Frontal cortex (tissue), 4 donors: Measurements from ENCODE around the gene CNOT10. TPM values are rescaled to one million over a fixed set of nuclear protein-coding genes. Genes with fewer than 3 reads are reported as not detected.
"Not testable (repeated sequence)": the region's sequence is repeated elsewhere in the genome, so short reads cannot be mapped to it uniquely, and the experiment has no call there.

Experiments used
- DNase-seq, 2 donors: peaks; one replicate each; pipeline ENCODE4 v3.0.0; 2012; ENCODE audit warnings: low spot score in 2 of 2
- FAIRE-seq: peaks from 2 replicates; lab custom pipeline; 2012; peaks lifted over from hg19 to GRCh38; lab: Jason Lieb, UNC
- total RNA-seq: library from RNA; depleted of rRNA; stranded (reverse); fragments of >200 nt; gene quantifications from one replicate; pipeline ENCODE4 v1.2.3, GENCODE V29; 2014
- donor health status: control.
- donor health status: control.
- donor health status: control.

The CNOT10 gene
- total RNA-seq, 1 donor from 2014 or later = 47.7 TPM

DNA sequence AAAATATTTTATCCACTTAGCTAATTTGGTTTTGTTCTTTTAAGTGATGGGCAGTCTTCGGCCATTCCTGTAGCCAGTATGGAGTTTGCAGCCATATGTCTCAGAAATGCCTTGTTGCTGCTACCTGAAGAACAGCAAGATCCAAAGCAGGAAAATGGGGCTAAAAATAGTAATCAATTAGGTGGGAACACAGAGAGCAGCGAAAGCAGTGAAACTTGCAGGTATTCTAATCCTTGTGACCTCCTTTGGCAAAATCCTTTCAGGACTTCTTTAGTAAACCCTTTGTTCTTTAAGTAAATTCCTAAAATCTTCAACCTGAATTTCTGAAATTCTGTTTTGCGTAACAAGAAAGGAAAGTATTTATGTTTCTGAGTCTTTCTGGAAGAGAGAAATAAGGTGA is 49.8 kb downstream of the CNOT10 start:
- DNase-seq = no peak
- FAIRE-seq = no peak

- FAIRE-seq = not testable (repeated sequence)
Observed at GRCh38 chr3:32743470-32743869, 58.5 kb downstream of the CNOT10 start.

DNA sequence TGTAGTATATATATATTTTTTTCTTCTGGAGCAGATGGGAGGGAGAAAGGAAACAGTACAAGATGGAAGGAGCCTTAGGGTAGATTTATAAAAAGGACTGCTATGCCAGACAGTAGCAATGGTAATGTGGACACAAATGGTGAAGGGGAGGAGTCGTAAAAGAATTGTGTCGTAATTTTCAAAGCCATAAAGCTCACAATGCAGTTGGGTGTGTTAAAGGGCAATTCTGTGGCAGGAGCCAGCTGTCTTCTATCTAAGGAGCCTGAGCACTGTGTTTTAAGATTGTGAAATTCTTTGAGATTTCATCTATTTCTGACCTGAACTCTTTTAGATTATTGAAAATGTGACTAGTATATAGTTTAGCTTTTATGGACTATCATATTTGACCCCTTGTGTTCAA is 58.9 kb downstream of the CNOT10 start:
- no peak for DNase-seq
- no peak for FAIRE-seq

More at GRCh38 chr3:32743470-32743869, 58.5 kb downstream of the CNOT10 start:
- not testable (repeated sequence) for DNase-seq

- FAIRE-seq (no peak), DNase-seq (no peak)
Observed at GRCh38 chr3:32751377-32751776, 66.4 kb downstream of the CNOT10 start.

- DNase-seq = no peak
- FAIRE-seq = no peak
Observed at GRCh38 chr3:32755761-32756160, 70.8 kb downstream of the CNOT10 start.

DNA sequence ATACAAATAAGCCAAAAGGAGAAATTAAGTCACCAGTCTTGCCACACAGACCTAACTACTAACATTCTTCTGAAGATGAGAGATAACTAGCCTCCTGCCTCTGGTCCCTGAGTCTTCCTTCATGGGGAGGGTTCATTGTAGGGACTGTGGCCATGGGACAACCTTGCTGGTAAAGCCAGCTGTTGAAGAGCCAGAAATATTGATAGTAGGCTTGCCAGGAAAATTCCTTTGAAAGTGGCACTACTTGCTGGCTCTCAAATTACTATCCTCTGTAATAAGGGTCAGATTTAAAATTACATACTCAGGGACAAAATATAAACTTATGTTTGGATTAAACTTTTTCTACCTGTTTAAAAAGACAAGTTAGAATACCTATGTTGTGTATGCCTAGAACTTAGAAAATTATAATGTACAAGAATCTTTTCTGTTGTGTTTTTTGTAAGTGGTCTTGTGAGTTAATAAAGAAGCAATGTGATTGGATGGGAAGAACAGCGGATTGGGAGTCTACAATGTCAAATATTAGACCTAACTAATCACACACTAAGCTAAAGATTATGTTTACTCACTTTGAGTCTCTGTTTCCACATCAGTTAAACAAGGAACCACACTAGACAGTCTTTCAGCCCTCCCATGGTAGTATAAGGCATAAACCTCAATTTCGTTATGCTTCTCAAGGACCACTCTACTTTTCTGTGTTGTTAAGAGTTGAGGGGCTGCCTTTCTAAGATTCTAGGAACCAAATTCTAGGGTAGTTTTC is 72.8 kb downstream of the CNOT10 start:
- FAIRE-seq (no peak), DNase-seq (no peak)

GRCh38 chr3:32758375-32758753 is 73.4 kb downstream of the CNOT10 start:
- DNase-seq (no peak), FAIRE-seq (no peak)

DNA sequence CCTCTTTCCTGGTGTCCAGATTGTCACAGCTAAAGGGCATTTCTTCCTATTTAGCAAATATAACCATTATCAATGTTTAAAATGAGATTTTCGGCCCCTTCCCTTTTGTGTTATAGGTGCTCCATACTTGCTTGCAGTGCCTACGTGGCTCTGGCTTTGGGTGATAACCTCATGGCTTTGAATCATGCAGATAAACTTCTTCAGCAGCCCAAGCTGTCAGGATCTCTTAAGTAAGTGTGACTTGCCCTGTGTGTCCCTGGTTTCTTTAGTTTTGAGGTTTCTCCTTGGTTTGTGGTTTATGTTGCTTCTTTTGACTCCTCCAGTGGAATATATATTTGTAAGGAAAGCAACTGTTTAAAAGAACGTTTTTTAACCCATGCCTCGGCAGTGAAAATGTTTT is 74.4 kb downstream of the CNOT10 start:
- DNase-seq (no peak), FAIRE-seq (no peak)

DNA sequence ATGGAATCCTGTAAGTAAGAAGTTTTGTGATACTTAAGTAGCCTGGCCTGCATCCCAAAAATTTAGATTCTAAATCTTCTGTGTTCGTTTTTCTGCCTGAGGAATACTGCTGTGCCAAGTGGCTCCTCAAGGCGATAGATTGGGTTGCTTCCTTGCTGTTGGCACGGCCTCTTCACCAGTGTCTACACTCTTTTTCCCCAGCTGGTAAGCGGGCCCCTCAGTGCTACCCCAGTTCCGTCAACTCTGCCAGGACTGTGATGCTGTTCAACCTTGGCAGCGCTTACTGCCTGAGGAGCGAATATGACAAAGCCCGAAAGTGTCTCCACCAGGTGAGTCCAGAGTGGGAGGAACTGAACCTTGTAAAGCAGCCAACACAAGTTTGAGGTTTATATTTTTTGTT is 79.5 kb downstream of the CNOT10 start:
- FAIRE-seq = no peak
- DNase-seq = no peak

DNA sequence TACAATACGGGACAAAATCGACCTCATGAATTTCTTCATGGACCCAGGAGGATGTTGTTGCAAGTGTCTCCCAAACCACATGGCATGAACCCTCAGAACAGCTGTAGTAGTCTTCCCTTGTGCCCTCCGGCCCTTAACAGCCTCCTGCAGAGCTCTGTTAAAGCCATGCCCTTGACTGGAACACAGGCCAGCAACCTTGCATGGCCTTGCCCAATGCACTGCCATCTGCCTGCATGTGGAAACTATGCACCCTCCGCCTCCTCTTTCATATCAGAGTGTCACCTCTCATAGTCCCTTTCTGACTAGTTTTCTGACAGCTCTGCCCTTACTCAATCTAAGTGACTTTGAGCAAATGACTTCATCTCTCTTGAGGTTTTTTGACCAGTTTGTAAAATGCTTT is 93.4 kb downstream of the CNOT10 start:
- DNase-seq (no peak), FAIRE-seq (no peak)

DNA sequence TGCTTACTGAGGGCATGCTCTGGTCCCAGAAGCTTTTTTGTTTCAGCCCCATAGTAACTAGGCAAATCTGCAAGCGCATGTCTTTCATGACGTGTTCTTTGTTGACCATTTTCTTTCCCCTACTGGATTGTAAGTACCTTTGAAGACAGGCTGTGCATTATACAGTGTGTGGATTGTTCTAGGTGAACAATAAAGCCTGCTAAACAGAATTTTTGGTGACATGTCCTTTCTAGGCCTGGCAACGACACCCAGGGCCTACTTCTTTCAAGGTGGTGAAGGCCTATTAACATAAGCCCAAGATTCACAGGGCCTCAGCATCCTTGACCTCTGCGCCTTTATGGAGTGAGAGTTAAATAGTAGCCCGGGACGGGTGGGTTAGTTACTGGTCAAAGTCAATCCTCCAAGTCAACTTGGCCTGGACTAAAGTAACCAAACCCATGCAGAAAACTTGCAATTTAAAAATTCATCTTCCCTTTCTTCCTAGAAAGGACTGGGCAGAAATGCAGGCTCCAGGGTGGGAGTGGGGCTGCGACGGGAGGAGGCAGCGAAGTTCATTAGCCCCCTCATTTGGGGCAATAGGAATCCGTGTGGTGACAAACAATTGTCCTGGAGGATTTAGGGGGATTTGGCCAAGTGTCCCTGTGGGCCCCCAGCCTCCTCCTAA is 95.2 kb downstream of the CNOT10 start:
- DNase-seq = no peak
- FAIRE-seq = no peak

DNA sequence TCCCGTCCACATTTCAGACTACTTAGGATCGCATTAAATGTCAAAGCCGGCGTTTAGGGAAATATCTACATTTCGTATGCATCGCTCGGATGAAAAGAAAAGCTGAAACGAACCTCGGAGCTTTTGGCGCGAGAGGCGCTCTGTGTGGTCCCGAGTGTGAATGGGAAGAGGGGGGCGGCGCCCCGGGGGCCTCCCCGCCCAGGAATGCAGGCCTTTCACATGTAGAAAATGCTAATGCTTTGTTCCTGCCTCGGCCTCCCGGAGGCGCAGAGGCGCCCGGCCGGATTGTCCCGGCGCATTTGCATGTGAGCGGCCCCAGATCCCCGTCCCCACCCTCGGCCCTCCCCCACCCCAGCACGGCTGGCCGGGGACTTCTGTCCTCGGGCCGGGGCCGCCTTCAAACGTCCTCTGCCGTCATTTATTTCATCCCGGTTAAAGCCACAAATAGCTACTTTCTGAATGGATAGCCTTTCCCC is 95.8 kb downstream of the CNOT10 start:
- peak in 1 of 2 donors; percentile 13 for DNase-seq
- no peak for FAIRE-seq

DNA sequence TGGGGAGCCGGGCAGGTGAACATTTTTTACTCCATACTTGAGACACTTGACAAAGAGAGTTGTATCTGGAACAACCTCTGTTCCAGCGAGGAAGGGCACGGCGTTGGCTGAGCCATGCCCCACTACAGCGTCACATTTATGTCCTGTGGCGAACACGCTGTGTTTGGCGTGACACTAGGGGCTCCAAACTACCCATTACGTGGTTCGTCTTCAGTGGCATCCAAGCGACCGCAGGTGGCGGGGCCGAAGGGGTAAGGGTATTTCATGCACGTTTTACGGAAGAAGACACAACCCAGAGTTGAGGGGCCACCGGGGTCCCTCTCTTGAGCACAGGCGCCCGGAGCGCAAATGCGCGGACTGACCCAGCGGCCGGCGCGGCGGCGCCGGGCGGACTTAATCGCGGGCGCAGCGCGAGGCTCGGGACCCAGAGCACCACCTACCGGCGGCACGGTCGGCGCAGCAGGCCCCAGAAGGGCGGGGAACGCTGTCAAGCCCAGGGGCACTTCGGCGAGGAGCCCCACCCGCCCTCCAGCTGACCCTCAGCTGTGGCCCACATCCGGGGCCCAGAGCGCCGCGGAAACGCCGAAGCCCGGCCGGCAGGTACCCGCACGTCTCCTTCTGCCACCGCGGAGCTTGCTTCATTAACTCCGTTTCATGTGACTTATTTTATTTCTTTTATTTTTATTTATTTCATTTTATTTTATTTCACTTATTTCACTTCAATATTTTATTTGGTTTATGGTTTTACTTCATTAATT is 96.4 kb downstream of the CNOT10 start:
- FAIRE-seq = no peak
- DNase-seq = peak; percentile 56 to 73

DNA sequence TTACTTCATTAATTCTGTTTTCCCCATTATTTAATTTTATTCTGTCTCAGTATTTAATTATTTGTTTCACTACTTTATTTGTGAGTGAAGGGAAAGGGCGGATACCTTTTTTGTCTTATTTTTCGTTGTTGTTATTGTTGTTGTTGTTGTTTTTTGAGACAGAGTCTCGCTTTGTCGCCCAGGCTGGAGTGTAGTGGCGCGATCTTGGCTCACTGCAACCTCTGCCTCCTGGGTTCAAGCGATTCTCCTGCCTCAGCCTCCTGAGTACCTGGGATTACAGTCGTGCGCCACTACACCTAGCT is 96.9 kb downstream of the CNOT10 start:
- DNase-seq, FAIRE-seq: not testable (repeated sequence)

- DNase-seq (no peak), FAIRE-seq (no peak)
Observed at GRCh38 chr3:32782407-32782806, 97.4 kb downstream of the CNOT10 start.

GRCh38 chr3:32791833-32792232 is 106.8 kb downstream of the CNOT10 start:
- FAIRE-seq (no peak), DNase-seq (no peak)

DNA sequence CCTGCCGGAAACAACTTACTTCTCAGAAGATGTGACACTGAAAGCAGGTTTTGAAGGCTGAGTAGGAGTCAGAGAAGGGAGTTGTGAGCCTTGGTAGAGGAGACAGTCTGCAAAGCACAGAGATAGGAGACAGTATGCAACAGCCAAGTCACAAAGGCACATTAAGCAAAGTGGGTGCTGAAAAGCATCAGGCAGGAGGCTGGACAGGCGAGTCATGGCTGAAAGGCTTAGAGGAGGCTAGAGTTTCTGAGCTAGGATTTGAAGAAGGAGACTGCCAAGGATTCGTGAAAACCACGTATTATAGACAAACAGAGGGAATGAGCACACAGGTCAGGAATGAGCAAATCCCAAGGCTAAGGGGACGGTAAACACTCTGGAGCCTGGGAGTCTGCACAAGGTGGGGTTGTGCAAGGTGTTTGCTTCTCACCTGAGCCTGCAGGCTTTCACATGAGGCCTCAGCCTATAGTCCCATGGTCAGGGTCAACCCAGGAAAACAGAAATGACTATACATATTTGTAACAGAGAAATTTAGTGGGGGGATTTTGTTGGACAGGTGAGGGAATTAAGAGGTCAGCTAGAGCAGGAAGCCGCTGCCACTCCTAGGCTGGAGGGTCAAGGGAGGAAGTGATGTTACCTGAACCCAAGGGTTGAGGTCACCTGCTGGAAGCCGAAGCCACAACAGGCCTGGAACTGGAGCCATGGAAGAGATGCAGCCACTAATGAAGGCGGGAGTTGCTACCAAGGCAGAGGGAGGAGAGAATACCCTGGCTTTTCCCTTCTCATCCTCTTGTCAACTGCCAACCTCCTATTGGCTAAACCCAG is 109.7 kb downstream of the CNOT10 start:
- FAIRE-seq (no peak), DNase-seq (no peak)

DNA sequence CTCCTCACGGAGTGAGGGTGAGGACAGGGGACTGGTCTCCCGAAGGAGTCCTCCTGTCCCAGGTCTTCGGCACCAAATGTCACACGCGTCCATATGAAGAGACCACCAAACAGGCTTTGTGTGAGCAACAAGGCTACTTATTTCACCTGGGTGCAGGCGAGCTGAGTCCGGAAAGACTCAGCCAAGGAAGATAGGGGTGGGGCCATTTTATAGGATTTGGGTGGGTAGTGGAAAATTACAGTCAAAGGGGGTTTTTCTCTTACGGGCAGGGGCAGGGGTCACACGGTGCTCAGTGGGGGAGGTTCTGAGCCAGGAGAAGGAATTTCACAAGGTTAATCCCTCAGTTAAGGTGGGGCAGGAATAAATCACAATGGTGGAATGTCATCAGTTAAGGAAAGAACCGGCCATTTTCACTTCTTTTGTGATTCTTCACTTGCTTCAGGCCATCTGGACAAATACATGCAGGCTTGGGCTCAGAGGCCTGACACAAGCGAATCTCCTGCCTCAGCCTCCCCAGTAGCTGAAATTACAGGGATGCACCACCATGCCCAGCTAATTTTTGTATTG is 111.5 kb downstream of the CNOT10 start:
- DNase-seq, FAIRE-seq: not testable (repeated sequence)

GRCh38 chr3:32797776-32798175 is 112.8 kb downstream of the CNOT10 start:
- no peak for DNase-seq

DNA sequence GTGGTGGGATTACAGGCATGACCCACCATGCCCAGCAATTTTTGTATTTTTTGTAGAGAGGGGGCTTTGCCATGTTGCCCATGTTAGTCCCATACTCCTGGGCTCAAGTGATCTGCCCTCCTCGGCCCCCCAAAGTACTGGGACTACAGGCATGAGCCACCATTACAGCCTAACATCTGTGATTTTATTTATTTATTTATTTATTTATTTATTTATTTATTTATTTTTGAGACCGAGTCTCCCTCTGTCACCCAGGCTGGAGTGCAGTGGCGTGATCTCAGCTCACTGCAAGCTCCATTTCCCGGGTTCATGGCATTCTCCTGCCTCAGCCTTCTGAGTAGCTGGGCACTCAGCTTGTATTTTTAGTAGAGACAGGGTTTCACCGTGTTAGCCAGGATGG is 116.5 kb downstream of the CNOT10 start:
- DNase-seq, FAIRE-seq: not testable (repeated sequence)

More at GRCh38 chr3:32797776-32798175, 112.8 kb downstream of the CNOT10 start:
- no peak for FAIRE-seq
